IPS-18a (cell line): ENCODE data around the gene PTBP2.

ENCODE experiments used
- H3K27ac ChIP-seq: one replicate; pipeline ENCODE4 v1.5.1; 2013; ENCODE audit warnings: low read length
- H3K27me3 ChIP-seq: one replicate; pipeline ENCODE4 v1.6.1; 2013; ENCODE audit warnings: mild to moderate bottlenecking, low read length; ENCODE audit not compliant: control insufficient read depth, insufficient read depth
- H3K36me3 ChIP-seq: one replicate; pipeline ENCODE4 v1.6.1; 2013; ENCODE audit warnings: low read depth, low read length; ENCODE audit not compliant: control insufficient read depth
- H3K4me1 ChIP-seq: one replicate; pipeline ENCODE4 v1.6.1; 2013; ENCODE audit warnings: low read depth, low read length; ENCODE audit not compliant: control insufficient read depth
- H3K4me3 ChIP-seq: one replicate; pipeline ENCODE4 v1.5.1; 2013; ENCODE audit warnings: low read length
- H3K9ac ChIP-seq: one replicate; pipeline ENCODE4 v1.6.1; 2013; ENCODE audit warnings: mild to moderate bottlenecking, low read length, moderate library complexity
- H3K9me3 ChIP-seq: one replicate; pipeline ENCODE4 v1.6.1; 2013; ENCODE audit warnings: low read depth, low read length; ENCODE audit not compliant: control insufficient read depth

The PTBP2 gene

GRCh38 chr1:96825950-96826576 lies 104.5 kb downstream of the PTBP2 start:
- Histone ChIP-seq H3K9me3 (no peaks in the 10 kb centered on the region), H3K9ac (no peak overlapping the region), H3K27ac (no peak overlapping the region), H3K4me1 (no peaks in the 10 kb centered on the region), H3K27me3 (no peaks in the 10 kb centered on the region), H3K4me3 (no peak overlapping the region), H3K36me3 (no peaks in the 10 kb centered on the region)

- Histone ChIP-seq H3K27ac (no peak overlapping the region), H3K4me3 (no peak overlapping the region), H3K4me1 (no peaks in the 10 kb centered on the region), H3K36me3 (no peaks in the 10 kb centered on the region), H3K27me3 (no peaks in the 10 kb centered on the region), H3K9me3 (no peaks in the 10 kb centered on the region), H3K9ac (no peak overlapping the region)
Observed at GRCh38 chr1:96833376-96833775, 111.8 kb downstream of the PTBP2 start.

DNA sequence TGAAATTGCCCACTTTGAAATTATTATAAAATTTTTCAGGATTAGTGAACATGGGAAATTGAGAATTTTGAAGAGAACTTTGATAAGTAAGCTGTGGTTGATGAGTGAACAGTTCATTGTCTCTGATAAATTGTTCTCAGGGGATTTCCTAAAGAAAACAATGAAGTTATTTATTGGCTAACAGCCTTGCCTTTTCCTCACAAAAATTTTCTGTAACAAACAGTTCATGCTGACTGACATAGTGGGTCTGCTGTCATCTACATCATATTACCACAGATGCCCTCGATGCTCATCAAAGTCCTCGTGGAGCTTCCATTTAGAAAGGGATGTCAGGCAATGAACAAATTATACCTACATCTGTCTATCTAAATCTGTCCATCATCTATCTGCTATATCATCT lies 113.4 kb downstream of the PTBP2 start:
- H3K4me3 ChIP-seq = no peak overlapping the region
- H3K9me3 ChIP-seq = no peaks in the 10 kb centered on the region
- no peaks in the 10 kb centered on the region for H3K4me1 ChIP-seq
- H3K27ac ChIP-seq = no peak overlapping the region
- no peaks in the 10 kb centered on the region for H3K36me3 ChIP-seq
- no peak overlapping the region for H3K9ac ChIP-seq
- no peaks in the 10 kb centered on the region for H3K27me3 ChIP-seq

DNA sequence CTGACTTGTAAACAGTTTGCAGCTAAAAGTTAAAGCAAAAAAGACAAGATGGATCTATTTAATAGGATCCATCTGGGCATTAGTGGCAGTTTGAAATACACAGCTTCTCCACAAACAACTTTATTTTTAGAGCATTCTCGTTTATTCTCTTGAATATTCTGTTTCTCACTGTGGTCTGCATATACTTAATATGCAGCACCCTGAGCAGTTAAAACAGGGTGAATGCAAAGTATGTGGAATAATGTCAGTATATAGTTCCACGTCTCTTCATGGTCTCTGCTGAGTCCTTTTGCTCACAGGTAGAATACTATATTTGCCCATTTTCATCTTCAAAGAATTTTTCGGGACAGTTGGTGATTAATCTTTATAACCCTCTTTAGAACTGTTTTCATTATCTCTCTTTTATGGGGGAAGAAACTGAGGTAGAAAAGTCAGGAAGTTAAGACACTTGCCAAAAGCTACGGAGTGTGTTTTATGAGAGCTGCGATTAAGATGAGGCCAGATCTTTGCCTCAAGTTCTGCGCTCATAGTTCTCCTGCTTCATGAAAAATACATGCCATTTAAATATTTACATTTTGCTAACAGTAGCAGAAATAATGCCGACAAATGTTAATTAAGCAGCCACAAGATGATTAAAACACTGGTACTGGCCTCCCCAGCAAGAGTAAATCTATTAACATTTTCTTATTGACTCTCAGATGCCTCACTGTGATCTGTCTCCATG lies 115.6 kb downstream of the PTBP2 start:
- no peak overlapping the region for H3K27ac ChIP-seq
- H3K4me3 ChIP-seq = no peak overlapping the region
- H3K9me3 ChIP-seq = no peaks in the 10 kb centered on the region
- no peaks in the 10 kb centered on the region for H3K36me3 ChIP-seq
- no peak overlapping the region for H3K9ac ChIP-seq
- no peaks in the 10 kb centered on the region for H3K27me3 ChIP-seq
- no peaks in the 10 kb centered on the region for H3K4me1 ChIP-seq

DNA sequence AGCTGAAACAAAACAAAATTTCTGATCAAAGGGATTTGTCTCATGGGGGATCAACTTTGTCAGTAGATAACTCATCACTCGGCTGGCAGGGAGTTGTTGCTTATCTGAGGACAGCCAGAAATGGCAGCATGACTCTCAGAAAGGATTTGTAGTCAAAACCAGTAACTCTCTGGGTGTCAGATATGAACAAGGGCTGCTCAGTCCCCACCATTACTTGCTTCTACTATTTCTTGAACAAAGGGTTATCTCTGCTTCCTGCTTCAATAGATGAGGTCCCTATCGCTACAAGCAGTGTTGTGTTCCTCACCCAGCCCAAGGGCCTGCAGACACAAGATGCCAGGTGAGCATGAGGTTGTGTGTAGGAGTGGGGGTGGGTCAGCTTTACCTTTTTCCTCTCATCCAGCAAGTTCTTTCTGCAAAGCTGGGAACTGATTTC lies 116.2 kb downstream of the PTBP2 start:
- Histone ChIP-seq H3K27me3 (no peaks in the 10 kb centered on the region), H3K36me3 (no peaks in the 10 kb centered on the region), H3K4me3 (no peak overlapping the region), H3K9ac (no peak overlapping the region), H3K4me1 (no peaks in the 10 kb centered on the region), H3K27ac (no peak overlapping the region), H3K9me3 (no peaks in the 10 kb centered on the region)

- Histone ChIP-seq H3K36me3 (no peaks in the 10 kb centered on the region), H3K27ac (no peak overlapping the region), H3K9ac (no peak overlapping the region), H3K4me1 (no peaks in the 10 kb centered on the region), H3K4me3 (no peak overlapping the region), H3K9me3 (no peaks in the 10 kb centered on the region), H3K27me3 (no peaks in the 10 kb centered on the region)
Observed at GRCh38 chr1:96840396-96840795, 118.8 kb downstream of the PTBP2 start.

- Histone ChIP-seq H3K9ac (no peak overlapping the region), H3K4me3 (no peak overlapping the region), H3K9me3 (no peaks in the 10 kb centered on the region), H3K27ac (no peak overlapping the region), H3K27me3 (no peaks in the 10 kb centered on the region), H3K4me1 (no peaks in the 10 kb centered on the region), H3K36me3 (no peaks in the 10 kb centered on the region)
Observed at GRCh38 chr1:96842215-96842614, 120.6 kb downstream of the PTBP2 start.

GRCh38 chr1:96843196-96843595 lies 121.6 kb downstream of the PTBP2 start:
- H3K4me3 ChIP-seq = no peak overlapping the region
- H3K4me1 ChIP-seq = no peaks in the 10 kb centered on the region
- no peaks in the 10 kb centered on the region for H3K9me3 ChIP-seq
- H3K27ac ChIP-seq = no peak overlapping the region
- no peaks in the 10 kb centered on the region for H3K27me3 ChIP-seq
- H3K36me3 ChIP-seq = no peaks in the 10 kb centered on the region
- no peak overlapping the region for H3K9ac ChIP-seq

- Histone ChIP-seq H3K36me3 (no peaks in the 10 kb centered on the region), H3K9ac (no peak overlapping the region), H3K4me1 (no peaks in the 10 kb centered on the region), H3K27me3 (no peaks in the 10 kb centered on the region), H3K4me3 (no peak overlapping the region), H3K9me3 (no peaks in the 10 kb centered on the region), H3K27ac (no peak overlapping the region)
Observed at GRCh38 chr1:96843601-96844000, 122.0 kb downstream of the PTBP2 start.

DNA sequence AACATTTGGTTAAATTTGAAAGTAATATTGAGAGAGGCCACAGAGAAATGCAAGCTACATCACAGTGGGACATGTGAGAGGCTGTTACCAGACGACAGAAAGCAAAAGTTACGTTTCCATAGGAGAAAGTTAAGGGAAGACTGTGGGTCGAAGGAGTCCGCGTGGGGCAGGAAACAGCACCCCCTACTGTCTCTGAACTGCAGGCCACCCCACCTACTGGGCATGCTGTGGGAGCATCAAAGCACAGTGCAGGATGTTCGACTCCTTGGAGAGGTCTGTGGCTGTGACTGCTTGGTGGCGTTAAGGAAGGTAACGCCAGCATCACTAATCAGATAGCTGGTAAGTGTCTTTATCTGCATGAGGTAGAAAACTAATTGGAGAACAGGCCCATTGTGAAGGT lies 123.9 kb downstream of the PTBP2 start:
- H3K27ac ChIP-seq = no peak overlapping the region

GRCh38 chr1:96861836-96862235 lies 140.3 kb downstream of the PTBP2 start:
- H3K27me3 ChIP-seq = no peaks in the 10 kb centered on the region
- H3K36me3 ChIP-seq = no peaks in the 10 kb centered on the region
- no peaks in the 10 kb centered on the region for H3K9me3 ChIP-seq
- H3K27ac ChIP-seq = no peak overlapping the region
- H3K4me3 ChIP-seq = no peak overlapping the region
- H3K9ac ChIP-seq = no peak overlapping the region
- H3K4me1 ChIP-seq = no peaks in the 10 kb centered on the region

More for the DNA sequence above, 123.9 kb downstream of the PTBP2 start:
- Histone ChIP-seq H3K9ac (no peak overlapping the region), H3K27me3 (no peaks in the 10 kb centered on the region), H3K9me3 (no peaks in the 10 kb centered on the region), H3K4me3 (no peak overlapping the region), H3K36me3 (no peaks in the 10 kb centered on the region), H3K4me1 (no peaks in the 10 kb centered on the region)

- H3K27me3 ChIP-seq = no peaks in the 10 kb centered on the region
Observed at GRCh38 chr1:96863449-96863848, 141.9 kb downstream of the PTBP2 start.

More at GRCh38 chr1:96863449-96863848, 141.9 kb downstream of the PTBP2 start:
- no peak overlapping the region for H3K27ac ChIP-seq
- H3K4me3 ChIP-seq = no peak overlapping the region
- no peaks in the 10 kb centered on the region for H3K9me3 ChIP-seq
- H3K9ac ChIP-seq = no peak overlapping the region
- no peaks in the 10 kb centered on the region for H3K4me1 ChIP-seq
- no peaks in the 10 kb centered on the region for H3K36me3 ChIP-seq
